Choroid plexus epithelial cell (primary cell): ENCODE measurements around the gene SCFD2.

Experiments
- DNase-seq: peaks from one replicate; pipeline ENCODE4 v3.0.0-alpha.2; 2010; ENCODE audit warnings: low read depth
- H3K4me3 ChIP-seq: 2 replicates; pipeline ENCODE4 v1.5.1; 2011; ENCODE audit warnings: low read depth, mild to moderate bottlenecking, control low read depth, low read length, moderate library complexity
- CTCF ChIP-seq: conservative IDR thresholded peaks from 2 replicates; pipeline ENCODE4 v1.5.1; 2011; ENCODE audit warnings: low read depth, mild to moderate bottlenecking, control low read depth, inconsistent platforms, low read length, moderate library complexity

The SCFD2 gene

GRCh38 chr4:52877036-52877435 lies 488.8 kb downstream of the SCFD2 start:
- no peak for TF ChIP-seq CTCF
- DNase-seq = no peak
- no peak overlapping the region for H3K4me3 ChIP-seq

GRCh38 chr4:52876069-52876468 lies 489.8 kb downstream of the SCFD2 start:
- DNase-seq = no peak
- no peak for TF ChIP-seq CTCF
- no peak overlapping the region for H3K4me3 ChIP-seq

DNA sequence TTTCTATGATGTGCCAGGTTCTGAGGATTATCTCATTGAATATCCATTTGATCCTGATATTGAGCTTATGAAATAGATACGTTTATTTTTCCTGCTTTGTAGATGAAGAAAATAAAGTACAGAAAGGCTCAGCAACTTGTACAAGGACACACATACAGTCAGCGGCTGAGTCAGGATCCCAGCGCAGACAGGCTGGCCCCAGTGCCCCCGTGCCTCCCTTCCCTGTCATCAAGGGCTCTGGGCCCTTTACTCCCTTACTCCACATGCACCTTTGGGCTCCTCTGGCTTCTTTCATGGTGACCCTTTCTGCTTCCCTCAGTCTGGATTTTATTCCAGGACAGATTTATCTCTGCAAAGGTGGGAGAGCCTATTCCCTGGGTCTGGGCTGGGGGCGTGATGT lies 490.9 kb downstream of the SCFD2 start:
- DNase-seq = no peak
- TF ChIP-seq CTCF = no peak
- H3K4me3 ChIP-seq = no peak overlapping the region

DNA sequence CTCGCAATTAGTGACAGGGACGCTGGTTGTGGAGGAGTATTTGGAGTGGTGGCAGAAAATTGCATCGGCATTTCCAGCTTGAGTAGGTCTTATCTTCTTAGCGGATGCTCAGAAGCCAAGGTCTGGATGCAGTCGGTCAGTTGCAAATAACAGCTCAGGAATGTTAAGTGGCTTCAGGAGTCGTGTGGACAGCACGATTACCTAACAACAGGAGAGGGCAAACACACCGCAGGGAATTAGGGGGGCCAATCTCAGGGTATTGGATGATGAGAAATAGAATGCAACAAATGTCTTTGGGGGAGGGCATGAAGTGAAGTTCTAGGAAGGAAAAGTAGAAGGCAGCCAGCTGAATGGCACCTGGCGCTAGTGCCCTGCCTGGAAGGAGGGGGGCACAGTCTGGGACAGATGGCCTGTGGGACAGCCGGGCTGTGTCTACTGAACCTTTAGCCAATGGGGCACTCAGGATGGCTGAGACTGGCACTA lies 492.0 kb downstream of the SCFD2 start:
- no peak for TF ChIP-seq CTCF
- DNase-seq = peak; percentile 32
- no peak overlapping the region for H3K4me3 ChIP-seq

GRCh38 chr4:52873191-52873590 lies 492.7 kb downstream of the SCFD2 start:
- TF ChIP-seq CTCF = no peak
- DNase-seq = no peak

DNA sequence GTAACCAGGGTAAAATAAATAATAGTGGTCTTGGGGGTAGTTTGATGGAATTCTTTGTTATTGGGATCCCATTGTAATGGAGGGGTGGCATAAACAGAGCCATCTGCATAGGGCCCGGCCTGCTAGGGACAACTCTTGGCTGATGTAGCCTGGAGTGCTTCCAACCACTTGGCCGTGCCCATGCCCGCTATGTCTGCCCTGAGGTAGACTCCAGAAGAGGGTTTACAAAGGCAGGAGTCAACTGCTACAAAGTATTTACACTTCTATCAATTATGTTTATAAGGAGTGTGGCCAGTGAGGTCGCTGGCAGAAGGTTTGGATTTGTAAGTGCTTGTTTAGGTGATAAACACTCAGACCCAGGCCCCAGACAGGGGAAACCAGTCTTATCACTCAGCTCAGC lies 495.6 kb downstream of the SCFD2 start:
- no peak for DNase-seq
- no peak overlapping the region for H3K4me3 ChIP-seq
- no peak for TF ChIP-seq CTCF

More at GRCh38 chr4:52873191-52873590, 492.7 kb downstream of the SCFD2 start:
- H3K4me3 ChIP-seq = no peak overlapping the region

GRCh38 chr4:52869656-52870055 lies 496.2 kb downstream of the SCFD2 start:
- DNase-seq = no peak
- H3K4me3 ChIP-seq = no peak overlapping the region
- no peak for TF ChIP-seq CTCF
